ENCODE measurements around the gene EFCAB12.

Gene EFCAB12

DNA sequence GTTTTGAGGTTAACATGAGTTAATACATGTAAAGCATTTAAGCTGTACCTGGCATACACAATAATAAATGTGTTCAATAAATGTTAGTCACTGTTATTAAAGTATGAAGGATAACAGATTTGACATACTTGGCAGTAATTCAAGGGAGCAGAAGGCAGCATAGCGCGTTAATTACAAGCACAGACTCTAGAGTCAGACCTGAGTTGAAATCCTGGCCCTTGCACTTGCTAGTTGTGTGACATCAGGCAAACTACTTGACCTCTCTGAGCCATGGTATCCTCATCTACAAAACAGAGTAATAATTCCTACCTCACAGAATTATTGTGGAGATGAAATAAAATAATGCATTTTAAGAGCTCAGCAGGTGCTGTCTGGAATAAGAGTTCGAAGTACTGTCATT, 17.0 kb upstream of the EFCAB12 start:
- no peak for DNase-seq (ENCODE audit: low spot score)

GRCh38 chr3:129442947-129443346, 14.5 kb upstream of the EFCAB12 start:
- no peak for DNase-seq (ENCODE audit: low spot score)

DNA sequence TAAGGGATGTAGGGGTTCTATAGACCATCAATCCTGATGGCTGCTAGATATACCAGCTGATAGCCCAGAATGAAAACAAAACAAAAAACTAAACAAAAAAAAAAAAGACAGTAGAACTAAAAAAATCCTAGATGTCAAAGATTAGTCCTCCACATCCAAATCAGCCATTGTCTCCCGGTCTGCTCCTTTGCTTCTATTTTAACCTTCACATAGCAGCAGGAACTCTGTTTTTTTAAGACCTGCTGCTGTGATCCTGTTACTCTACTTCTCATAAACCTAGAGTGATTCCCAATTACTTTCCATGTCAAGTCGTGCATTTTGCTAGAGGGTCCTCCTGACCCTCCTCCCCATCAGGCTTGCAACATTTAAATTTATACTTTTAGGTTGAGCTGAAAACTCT, 14.1 kb upstream of the EFCAB12 start:
- no peak for DNase-seq (ENCODE audit: low spot score)

DNA sequence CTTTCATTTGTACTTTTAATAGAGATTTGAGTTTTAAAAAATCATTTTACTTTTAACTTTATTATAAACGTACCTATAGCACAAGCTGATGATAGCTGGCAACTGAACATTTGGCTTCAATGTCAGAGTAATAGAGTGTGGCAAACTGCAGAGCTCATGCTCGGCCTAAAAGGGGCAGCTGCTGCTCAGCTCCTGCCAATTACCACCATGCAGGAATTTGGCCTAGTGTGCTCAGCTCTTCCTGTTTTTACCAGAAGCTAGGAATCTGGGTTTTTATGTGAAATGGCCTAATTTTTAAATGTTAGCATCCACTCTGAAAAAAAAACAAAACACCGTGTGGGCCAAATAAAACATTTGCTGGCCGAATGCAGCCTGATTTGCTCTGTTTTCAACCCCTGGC, 13.3 kb upstream of the EFCAB12 start:
- DNase-seq (ENCODE audit: low spot score) = no peak

- peak; percentile 7 for DNase-seq (ENCODE audit: low spot score)
Measured at GRCh38 chr3:129441215-129441614, 12.8 kb upstream of the EFCAB12 start.

DNA sequence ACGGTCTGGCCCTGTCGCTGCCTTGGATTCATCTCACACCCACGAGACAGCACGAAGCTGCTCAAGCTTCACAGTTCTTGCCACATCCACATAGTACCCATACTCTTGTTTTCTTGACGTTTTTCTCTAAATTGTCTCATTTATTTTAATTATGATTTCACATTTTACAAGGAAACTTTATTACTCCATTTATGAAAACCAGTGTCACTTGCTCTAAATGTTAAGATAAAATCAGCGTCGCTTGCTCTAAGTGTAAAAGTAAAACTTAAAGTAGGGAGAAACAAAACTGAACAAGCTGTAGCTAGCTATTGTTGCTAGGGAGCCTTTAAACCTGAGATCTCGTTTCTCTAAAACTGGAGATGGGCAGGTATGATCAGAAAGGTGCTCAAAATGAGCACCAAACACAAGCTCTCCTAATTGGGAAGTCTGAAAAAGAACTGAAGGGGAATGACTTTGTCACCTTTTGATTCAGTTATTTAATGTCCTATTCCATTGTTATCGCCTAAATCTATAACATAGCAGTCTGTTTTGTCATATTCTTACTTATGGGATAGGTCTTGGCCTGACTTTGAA, 12.3 kb upstream of the EFCAB12 start:
- DNase-seq (ENCODE audit: low spot score) = no peak

- DNase-seq (ENCODE audit: low spot score) = peak; percentile 100
Measured at GRCh38 chr3:129439817-129440617, 11.6 kb upstream of the EFCAB12 start, which contains the start of the genes IFT122 and MBD4. Gene IFT122, plus strand, starts transcription at chr3:129440224. Its CDS starts 107 bp downstream, at chr3:129440331. Gene MBD4, minus strand, starts transcription at chr3:129439948. Its CDS starts 115 bp downstream, at chr3:129439833.

- DNase-seq (ENCODE audit: low spot score) = peak; percentile 35
Measured at GRCh38 chr3:129439226-129439816, 10.9 kb upstream of the EFCAB12 start.

GRCh38 chr3:129435367-129435766, 6.9 kb upstream of the EFCAB12 start:
- no peak for DNase-seq (ENCODE audit: low spot score)

GRCh38 chr3:129434140-129434539, 5.7 kb upstream of the EFCAB12 start:
- no peak for DNase-seq (ENCODE audit: low spot score)

GRCh38 chr3:129433565-129433964, 5.1 kb upstream of the EFCAB12 start:
- DNase-seq (ENCODE audit: low spot score) = no peak

- no peak for DNase-seq (ENCODE audit: low spot score)
Measured at GRCh38 chr3:129432671-129433070, 4.2 kb upstream of the EFCAB12 start.

DNA sequence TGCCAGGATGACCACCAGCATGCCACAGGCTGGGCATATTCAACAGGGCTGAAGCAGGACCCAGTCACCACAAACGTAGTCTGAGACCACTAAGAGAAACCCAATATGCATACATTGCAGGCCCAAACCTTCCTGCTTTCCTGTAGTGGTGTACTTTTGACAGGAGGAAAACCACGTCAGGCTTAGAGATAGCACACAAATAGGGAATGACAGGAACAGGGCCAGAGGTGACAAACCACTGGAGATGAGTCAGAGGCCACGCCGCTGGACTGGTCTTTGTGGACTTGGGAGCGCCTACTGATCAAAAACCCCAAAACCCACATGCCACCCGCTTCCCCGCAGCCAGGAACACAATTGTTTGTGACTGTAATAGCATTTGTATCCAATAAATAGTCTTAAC, 3.6 kb upstream of the EFCAB12 start:
- DNase-seq (ENCODE audit: low spot score) = no peak

GRCh38 chr3:129429602-129430001, 1.2 kb upstream of the EFCAB12 start:
- no peak for DNase-seq (ENCODE audit: low spot score)

- no peak for DNase-seq (ENCODE audit: low spot score)
Measured at GRCh38 chr3:129429080-129429451, 630 bp upstream of the EFCAB12 start.

DNA sequence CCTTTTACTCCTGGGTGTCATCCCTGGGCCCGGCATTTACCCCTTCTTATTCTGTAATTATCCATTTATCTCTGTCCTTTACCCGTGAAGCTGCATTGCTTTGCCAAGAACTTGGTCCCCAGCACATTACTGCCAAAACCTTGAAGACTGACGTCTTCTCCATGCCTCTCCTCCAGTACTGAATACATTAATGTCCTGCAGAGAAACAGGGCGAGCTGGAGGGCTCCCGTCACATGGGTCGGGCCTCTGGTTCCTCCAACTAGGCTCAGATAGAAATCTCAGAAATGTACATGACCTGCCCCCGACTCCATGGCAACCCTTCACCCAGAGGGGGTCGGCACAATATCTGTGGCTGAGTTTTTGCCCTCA, 445 bp downstream of the EFCAB12 start:
- no peak for DNase-seq (ENCODE audit: low spot score)

GRCh38 chr3:129425619-129426018, 2.8 kb downstream of the EFCAB12 start:
- DNase-seq (ENCODE audit: low spot score) = no peak

DNA sequence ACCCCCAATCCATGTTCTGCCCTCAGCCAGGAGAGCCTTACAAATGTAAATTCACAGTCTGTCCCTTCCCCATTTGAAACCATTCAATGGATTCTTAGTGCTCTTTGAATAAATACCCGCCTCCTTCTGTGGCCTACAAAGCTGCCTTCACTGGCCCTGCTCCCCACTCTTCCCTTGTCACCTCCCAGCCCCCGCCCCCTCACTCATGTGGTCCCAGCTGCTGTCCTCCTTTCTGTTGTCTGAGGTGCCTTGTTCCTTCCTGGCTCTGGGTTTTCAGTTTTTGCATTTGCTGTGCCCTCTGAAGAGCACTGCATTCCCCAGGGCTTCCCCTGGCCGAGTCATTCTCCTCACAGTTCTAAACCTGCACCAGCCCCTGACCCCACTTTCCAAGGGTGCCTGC, 3.2 kb downstream of the EFCAB12 start:
- no peak for DNase-seq (ENCODE audit: low spot score)

DNA sequence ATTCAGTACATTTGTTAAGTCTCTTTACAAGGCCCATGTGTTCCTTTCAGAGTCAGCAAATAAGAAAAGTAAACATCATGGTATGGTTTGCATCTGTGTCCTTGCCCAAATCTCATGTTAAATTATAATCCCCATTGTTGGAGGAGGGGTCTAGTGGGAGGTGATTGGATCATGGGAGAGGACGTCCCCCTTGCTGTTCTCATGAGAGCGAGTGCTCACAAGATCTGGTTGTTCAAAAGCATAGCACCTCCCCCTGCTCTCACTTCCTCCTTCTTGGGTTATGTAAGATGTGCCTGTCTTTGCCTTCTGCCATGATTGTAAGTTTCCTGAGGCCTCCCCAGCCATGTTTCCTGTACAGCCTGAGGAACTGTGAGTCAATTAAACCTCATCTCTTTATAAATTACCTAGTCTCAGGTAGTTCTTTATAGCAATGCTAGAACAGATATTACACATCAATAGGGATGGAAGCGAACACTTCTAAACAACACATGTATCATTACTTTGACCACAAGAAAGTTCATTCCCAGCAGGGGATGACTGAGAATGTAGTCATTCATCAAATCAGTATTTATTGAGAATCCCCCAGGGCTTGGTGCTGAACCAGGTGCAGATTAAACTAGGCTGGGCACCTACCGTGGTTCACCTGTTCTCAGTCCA, 4.1 kb downstream of the EFCAB12 start:
- DNase-seq (ENCODE audit: low spot score) = no peak

GRCh38 chr3:129422897-129423296, 5.5 kb downstream of the EFCAB12 start:
- no peak for DNase-seq (ENCODE audit: low spot score)

GRCh38 chr3:129421988-129422745, 6.3 kb downstream of the EFCAB12 start:
- no peak for DNase-seq (ENCODE audit: low spot score)

DNA sequence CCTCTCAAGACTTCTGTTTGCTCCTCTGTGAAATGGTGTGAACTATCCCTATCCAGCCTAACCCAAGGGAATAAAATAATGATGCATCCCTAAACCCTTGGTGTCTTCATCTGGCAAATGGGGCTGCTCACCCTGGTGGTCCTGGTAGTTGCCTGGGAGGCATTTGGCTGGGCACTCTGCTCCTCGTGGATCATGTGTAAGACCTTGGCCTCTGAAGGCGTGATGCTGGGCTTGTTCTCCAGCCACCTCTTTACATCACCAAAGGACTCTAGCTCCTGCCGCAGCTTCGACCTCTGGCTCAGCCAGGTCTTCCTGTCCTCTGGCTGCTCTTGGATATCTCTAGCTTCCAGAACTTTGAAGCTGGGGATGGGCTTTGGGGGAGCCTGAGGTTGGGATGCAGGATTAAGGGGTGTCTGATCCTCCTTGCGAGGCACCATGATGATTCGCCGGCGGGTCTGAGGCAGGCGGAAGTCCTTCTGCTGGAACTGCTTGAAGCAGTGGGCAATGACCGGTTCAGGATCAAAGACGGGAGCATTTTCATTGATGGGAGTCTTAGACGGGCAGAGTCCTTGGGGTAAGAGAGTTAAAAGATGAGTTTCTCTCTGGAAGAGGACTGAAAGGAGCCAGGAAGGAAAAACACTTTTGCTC, 7.1 kb downstream of the EFCAB12 start:
- DNase-seq (ENCODE audit: low spot score) = no peak

Measured in CD4-positive, alpha-beta T cell treated with Interleukin-15 for 4 hours (primary cell).